MM.1S (cell line): ENCODE data around the gene PLD1.

Experiments
- DNase-seq: peaks from one replicate; pipeline ENCODE4 v3.0.0-alpha.2; 2015
- H2AFZ ChIP-seq: fragments of 300-600 bp; sonication (generic); 2 replicates; pipeline ENCODE4 v1.6.0; 2016; ENCODE audit warnings: antibody characterized with exemption, low read length
- H3F3A ChIP-seq: fragments of 300-600 bp; sonication (generic); 2 replicates; pipeline ENCODE4 v1.6.1; 2016; ENCODE audit warnings: mild to moderate bottlenecking, antibody characterized with exemption, low read length, moderate library complexity, mixed read lengths; ENCODE audit not compliant: insufficient read depth
- H3K27ac ChIP-seq: fragments of 300-600 bp; sonication (generic); 2 replicates; pipeline ENCODE4 v1.5.1; 2016; ENCODE audit warnings: mild to moderate bottlenecking, low read length
- H3K27me3 ChIP-seq: fragments of 300-600 bp; sonication (generic); replicated peaks from 2 replicates; pipeline ENCODE4 v1.6.0; 2016; ENCODE audit warnings: low read length; ENCODE audit not compliant: insufficient read depth
- H3K36me3 ChIP-seq: fragments of 300-600 bp; sonication (generic); replicated peaks from 2 replicates; pipeline ENCODE4 v1.6.1; 2016; ENCODE audit warnings: mild to moderate bottlenecking, low read length, mixed read lengths; ENCODE audit not compliant: insufficient read depth
- H3K4me1 ChIP-seq: fragments of 300-600 bp; sonication (generic); 2 replicates; pipeline ENCODE4 v1.6.1; 2016; ENCODE audit warnings: low read length, mixed read lengths
- H3K4me2 ChIP-seq: fragments of 300-600 bp; sonication (generic); 2 replicates; pipeline ENCODE4 v1.6.0; 2016; ENCODE audit warnings: low read depth, low read length
- H3K4me3 ChIP-seq: fragments of 300-600 bp; sonication (generic); 2 replicates; pipeline ENCODE4 v1.5.1; 2016; ENCODE audit warnings: low read length, mixed read lengths
- H3K79me2 ChIP-seq: fragments of 300-600 bp; sonication (generic); 2 replicates; pipeline ENCODE4 v1.6.1; 2016; ENCODE audit warnings: mixed run types, low read length, mixed read lengths
- H3K9ac ChIP-seq: fragments of 300-600 bp; sonication (generic); 2 replicates; pipeline ENCODE4 v1.6.1; 2016; ENCODE audit warnings: low read length, mixed read lengths
- H3K9me2 ChIP-seq: fragments of 300-600 bp; sonication (generic); replicated peaks from 2 replicates; pipeline ENCODE4 v1.6.1; 2016; ENCODE audit warnings: mild to moderate bottlenecking, low read length, mixed read lengths; ENCODE audit not compliant: insufficient read depth
- H3K9me3 ChIP-seq: fragments of 300-600 bp; sonication (generic); replicated peaks from 2 replicates; pipeline ENCODE4 v1.6.1; 2016; ENCODE audit warnings: mild to moderate bottlenecking, low read length, mixed read lengths; ENCODE audit not compliant: insufficient read depth
- H4K20me1 ChIP-seq: fragments of 300-600 bp; sonication (generic); 2 replicates; pipeline ENCODE4 v1.6.1; 2016; ENCODE audit warnings: mild to moderate bottlenecking, low read length, moderate library complexity, mixed read lengths; ENCODE audit not compliant: insufficient read depth
- CTCF ChIP-seq: fragments of 300-600 bp; sonication (generic); IDR thresholded peaks from 2 replicates; pipeline ENCODE4 v1.5.1; 2016; ENCODE audit warnings: antibody characterized with exemption, low read length, mixed read lengths
- EZH2 ChIP-seq: fragments of 300-600 bp; sonication (generic); optimal IDR thresholded peaks from 2 replicates; pipeline ENCODE3; 2017; ENCODE audit warnings: low read depth, mild to moderate bottlenecking, antibody characterized with exemption, low read length, mixed read lengths
- EZH2phosphoT487 ChIP-seq: fragments of 300-600 bp; sonication (generic); IDR thresholded peaks from 2 replicates; pipeline ENCODE4 v1.6.1; 2018; ENCODE audit warnings: antibody characterized with exemption, low read length

Gene PLD1

GRCh38 chr3:171654326-171654725 is 156.0 kb downstream of the PLD1 start:
- DNase-seq = no peak
- Histone ChIP-seq H3F3A (no peaks in the 10 kb centered on the region), H3K4me3 (no peak overlapping the region), H3K4me2 (no peak overlapping the region), H3K9me2 (no peaks in the 10 kb centered on the region), H3K79me2 (no peaks in the 10 kb centered on the region), H2AFZ (no peak overlapping the region), H3K9ac (no peak overlapping the region), H3K36me3 (no peaks in the 10 kb centered on the region), H3K9me3 (no peaks in the 10 kb centered on the region), H4K20me1 (no peaks in the 10 kb centered on the region), H3K4me1 (no peaks in the 10 kb centered on the region), H3K27me3 (no peaks in the 10 kb centered on the region), H3K27ac (no peak overlapping the region)
- TF ChIP-seq EZH2 (no peak), EZH2phosphoT487 (no peak)

- no peaks in the 10 kb centered on the region for H3K36me3 ChIP-seq
- TF ChIP-seq EZH2phosphoT487 = no peak
- TF ChIP-seq CTCF = no peak
- no peak for TF ChIP-seq EZH2
- no peaks in the 10 kb centered on the region for H3F3A ChIP-seq
- no peaks in the 10 kb centered on the region for H3K9me3 ChIP-seq
- H3K79me2 ChIP-seq = no peaks in the 10 kb centered on the region
- no peaks in the 10 kb centered on the region for H3K9me2 ChIP-seq
- no peak for DNase-seq
- no peak overlapping the region for H3K4me2 ChIP-seq
- H2AFZ ChIP-seq = no peak overlapping the region
- H3K27ac ChIP-seq = no peak overlapping the region
- no peak overlapping the region for H3K4me3 ChIP-seq
- H3K9ac ChIP-seq = no peak overlapping the region
- no peaks in the 10 kb centered on the region for H4K20me1 ChIP-seq
- H3K27me3 ChIP-seq = no peaks in the 10 kb centered on the region
- H3K4me1 ChIP-seq = no peaks in the 10 kb centered on the region
Observed at GRCh38 chr3:171653701-171654100, 156.6 kb downstream of the PLD1 start.

- H3K36me3 ChIP-seq = no peaks in the 10 kb centered on the region
- TF ChIP-seq EZH2phosphoT487 (no peak), EZH2 (no peak), CTCF (no peak)
Observed at GRCh38 chr3:171652932-171653331, 157.4 kb downstream of the PLD1 start.

GRCh38 chr3:171649911-171650592 is 160.2 kb downstream of the PLD1 start:
- no peak overlapping the region for H3K4me3 ChIP-seq
- H3K27me3 ChIP-seq = no peaks in the 10 kb centered on the region
- H2AFZ ChIP-seq = no peak overlapping the region
- no peak for TF ChIP-seq CTCF
- no peak for TF ChIP-seq EZH2
- TF ChIP-seq EZH2phosphoT487 = no peak
- H3K9ac ChIP-seq = no peak overlapping the region
- no peaks in the 10 kb centered on the region for H3K9me3 ChIP-seq
- H3K27ac ChIP-seq = no peak overlapping the region
- DNase-seq = no peak
- no peaks in the 10 kb centered on the region for H3F3A ChIP-seq
- H3K36me3 ChIP-seq = no peaks in the 10 kb centered on the region
- H3K4me1 ChIP-seq = peaks cover 7% of the 10 kb centered on the region; the same call in 1 of the 2 replicates
- H3K9me2 ChIP-seq = no peaks in the 10 kb centered on the region
- no peaks in the 10 kb centered on the region for H4K20me1 ChIP-seq
- no peaks in the 10 kb centered on the region for H3K79me2 ChIP-seq
- H3K4me2 ChIP-seq = no peak overlapping the region

More at GRCh38 chr3:171652932-171653331, 157.4 kb downstream of the PLD1 start:
- no peak overlapping the region for H3K4me2 ChIP-seq
- no peaks in the 10 kb centered on the region for H4K20me1 ChIP-seq
- peaks cover 5% of the 10 kb centered on the region; the same call in 1 of the 2 replicates for H3K4me1 ChIP-seq
- no peaks in the 10 kb centered on the region for H3F3A ChIP-seq
- H3K9me3 ChIP-seq = no peaks in the 10 kb centered on the region
- no peak overlapping the region for H3K9ac ChIP-seq
- no peak overlapping the region for H3K27ac ChIP-seq
- H3K9me2 ChIP-seq = no peaks in the 10 kb centered on the region
- no peak for DNase-seq
- no peaks in the 10 kb centered on the region for H3K27me3 ChIP-seq
- H3K4me3 ChIP-seq = no peak overlapping the region
- H3K79me2 ChIP-seq = no peaks in the 10 kb centered on the region
- H2AFZ ChIP-seq = no peak overlapping the region
